SK-N-SH (cell line): ENCODE data around the gene MOCOS.

Experiments used
- CTCF ChIP-seq: fragments of 200-600 bp; sonication (generic); IDR thresholded peaks from 2 replicates; pipeline ENCODE4 v1.6.1; 2017; ENCODE audit warnings: antibody characterized with exemption, mild to moderate bottlenecking, moderate library complexity
- ELF1 ChIP-seq: IDR thresholded peaks from 2 replicates; pipeline ENCODE4 v1.4.0; 2012
- MAX ChIP-seq: IDR thresholded peaks from 2 replicates; pipeline ENCODE4 v1.4.0; 2012; ENCODE audit warnings: low read depth
- NFIC ChIP-seq: IDR thresholded peaks from 2 replicates; pipeline ENCODE4 v1.4.0; 2012; ENCODE audit warnings: borderline replicate concordance
- REST ChIP-seq: IDR thresholded peaks from 2 replicates; pipeline ENCODE4 v1.6.1; 2012; ENCODE audit warnings: mild to moderate bottlenecking, low read depth, low read length, moderate library complexity
- RFX5 ChIP-seq: IDR thresholded peaks from 2 replicates; pipeline ENCODE4 v1.6.1; 2012; ENCODE audit warnings: mild to moderate bottlenecking, improper control_type of control experiment, low read length
- TAF1 ChIP-seq: IDR thresholded peaks from 2 replicates; pipeline ENCODE4 v1.6.1; 2012; ENCODE audit warnings: low read depth, mild to moderate bottlenecking, low read length, moderate library complexity, borderline replicate concordance
- TEAD4 ChIP-seq: IDR thresholded peaks from 2 replicates; pipeline ENCODE4 v1.4.0; 2012; ENCODE audit warnings: mild to moderate bottlenecking, borderline replicate concordance; ENCODE audit not compliant: insufficient read depth
- USF2 ChIP-seq: fragments of 150-350 bp; IDR thresholded peaks from 2 replicates; pipeline ENCODE4 v1.6.1; 2017; ENCODE audit warnings: antibody characterized with exemption, low read length, low read depth, borderline replicate concordance
- ZBTB33 ChIP-seq: IDR thresholded peaks from 2 replicates; pipeline ENCODE4 v1.4.0; 2012; ENCODE audit warnings: low read depth, borderline replicate concordance

GRCh38 chr18:36262971-36263370 is 75.7 kb downstream of the MOCOS start:
- TF ChIP-seq TEAD4 = no peak
- no peak for TF ChIP-seq CTCF
- TF ChIP-seq USF2 = no peak
- no peak for TF ChIP-seq NFIC
- TF ChIP-seq ZBTB33 = no peak
- TF ChIP-seq RFX5 = no peak
- no peak for TF ChIP-seq TAF1
- no peak for TF ChIP-seq REST
- no peak for TF ChIP-seq ELF1
- no peak for TF ChIP-seq MAX
